Measurements from ENCODE around the gene CALCR. TPM values are rescaled to one million over a fixed set of nuclear protein-coding genes. Genes with fewer than 3 reads are reported as not detected.

The CALCR gene
- total RNA-seq, 1 experiment from 2014 or later: not detected

- Histone ChIP-seq H3K4me3 (ENCODE audit: low read length) (no peak overlapping the region), H3K36me3 (ENCODE audit: low read depth, low read length) (no peaks in the 10 kb centered on the region), H3K27me3 (ENCODE audit: low read length) (peaks cover 50% of the 10 kb centered on the region), H3K9me3 (ENCODE audit: low read length) (no peaks in the 10 kb centered on the region), H3F3A (ENCODE audit: low read length, unreplicated experiment) (no peaks in the 10 kb centered on the region), H2AFZ (ENCODE audit: low read length) (no peak overlapping the region), H4K20me1 (ENCODE audit: low read length) (no peaks in the 10 kb centered on the region), H3K4me2 (ENCODE audit: low read length) (no peak overlapping the region), H3K27ac (ENCODE audit: low read length) (no peak overlapping the region), H3K9me2 (replicated peaks; ENCODE audit: low read length) (no peaks in the 10 kb centered on the region), H3K9ac (ENCODE audit: low read length) (no peak overlapping the region), H3K79me2 (ENCODE audit: low read length) (no peaks in the 10 kb centered on the region), H3K4me1 (ENCODE audit: insufficient read depth, low read length) (0 out of 2 replicates have a peak, but pooled peaks cover 4% of the 10 kb centered on the region)
- ChIA-PET CTCF (no interaction called here), POLR2A (ENCODE audit: unreplicated experiment) (interaction anchor here (0.7 kb wide), 1 partner anchor 18 kb away, joined by 4 read pairs; no protein-coding TSS in a partner anchor)
- peak; percentile 60 for DNase-seq
- BruUV-seq (replicated peaks): no TSS peak
- intact Hi-C loops (cut with micrococcal nuclease): no loop called here
- TF ChIP-seq EZH2phosphoT487 (IDR thresholded peaks at IDR 0.05; ENCODE audit: borderline replicate concordance, low read length) (no peak), CTCF (conservative IDR thresholded peaks at IDR 0.05; ENCODE audit: low read depth, low read length) (no peak), EZH2 (IDR thresholded peaks at IDR 0.05; ENCODE audit: low read length, unreplicated experiment) (no peak)
- no peak for ATAC-seq
Measured at GRCh38 chr7:93435791-93436190, 138.7 kb downstream of the CALCR start.

- ATAC-seq (no peak), DNase-seq (no peak)
- POLR2A ChIA-PET (ENCODE audit: unreplicated experiment): no interaction called here
- Histone ChIP-seq H3K9me2 (replicated peaks; ENCODE audit: low read length) (no peaks in the 10 kb centered on the region), H3K4me2 (ENCODE audit: low read length) (no peak overlapping the region), H3K4me1 (ENCODE audit: insufficient read depth, low read length) (0 out of 2 replicates have a peak, but pooled peaks cover 4% of the 10 kb centered on the region), H3K9me3 (ENCODE audit: low read length) (no peaks in the 10 kb centered on the region), H3K27me3 (ENCODE audit: low read length) (peaks cover 41% of the 10 kb centered on the region), H3K4me3 (ENCODE audit: low read length) (no peak overlapping the region), H3K36me3 (ENCODE audit: low read depth, low read length) (no peaks in the 10 kb centered on the region), H3K79me2 (ENCODE audit: low read length) (no peaks in the 10 kb centered on the region), H4K20me1 (ENCODE audit: low read length) (no peaks in the 10 kb centered on the region), H2AFZ (ENCODE audit: low read length) (no peak overlapping the region), H3F3A (ENCODE audit: low read length, unreplicated experiment) (no peaks in the 10 kb centered on the region), H3K9ac (ENCODE audit: low read length) (no peak overlapping the region), H3K27ac (ENCODE audit: low read length) (no peak overlapping the region)
- intact Hi-C loops (cut with micrococcal nuclease): no loop called here
- no TSS peak for BruUV-seq (replicated peaks)
- CTCF ChIA-PET: no interaction called here
- TF ChIP-seq CTCF (conservative IDR thresholded peaks at IDR 0.05; ENCODE audit: low read depth, low read length) (no peak), EZH2 (IDR thresholded peaks at IDR 0.05; ENCODE audit: low read length, unreplicated experiment) (no peak), EZH2phosphoT487 (IDR thresholded peaks at IDR 0.05; ENCODE audit: borderline replicate concordance, low read length) (no peak)
Measured at GRCh38 chr7:93432130-93432529, 142.4 kb downstream of the CALCR start.

GRCh38 chr7:93430917-93431588 is 143.5 kb downstream of the CALCR start:
- TF ChIP-seq CTCF (conservative IDR thresholded peaks at IDR 0.05; ENCODE audit: low read depth, low read length): no peak

More at GRCh38 chr7:93430917-93431588, 143.5 kb downstream of the CALCR start:
- Histone ChIP-seq H3K4me1 (ENCODE audit: insufficient read depth, low read length) (0 out of 2 replicates have a peak, but pooled peaks cover 2% of the 10 kb centered on the region), H4K20me1 (ENCODE audit: low read length) (no peaks in the 10 kb centered on the region), H3F3A (ENCODE audit: low read length, unreplicated experiment) (no peaks in the 10 kb centered on the region), H2AFZ (ENCODE audit: low read length) (no peak overlapping the region), H3K36me3 (ENCODE audit: low read depth, low read length) (no peaks in the 10 kb centered on the region), H3K9me3 (ENCODE audit: low read length) (no peaks in the 10 kb centered on the region), H3K79me2 (ENCODE audit: low read length) (no peaks in the 10 kb centered on the region), H3K4me2 (ENCODE audit: low read length) (no peak overlapping the region), H3K9ac (ENCODE audit: low read length) (no peak overlapping the region), H3K4me3 (ENCODE audit: low read length) (no peak overlapping the region), H3K9me2 (replicated peaks; ENCODE audit: low read length) (no peaks in the 10 kb centered on the region), H3K27ac (ENCODE audit: low read length) (no peak overlapping the region), H3K27me3 (ENCODE audit: low read length) (peaks cover 52% of the 10 kb centered on the region)
- ATAC-seq: no peak
- DNase-seq: no peak
- POLR2A ChIA-PET (ENCODE audit: unreplicated experiment): no interaction called here
- intact Hi-C loops (cut with micrococcal nuclease): no loop called here
- no TSS peak for BruUV-seq (replicated peaks)
- CTCF ChIA-PET: no interaction called here
